Activated CD4-positive, alpha-beta T cell treated with anti-CD3 and anti-CD28 coated beads for 1 hour (primary cell): ENCODE data around the gene ENPP6.
"Not testable (repeated sequence)": the region's sequence is repeated elsewhere in the genome, so short reads cannot be mapped to it uniquely, and the experiment has no call there.

Experiments used
- DNase-seq: peaks from one replicate; pipeline ENCODE4 v3.0.0-alpha.2; 2020

ENPP6 gene

DNA sequence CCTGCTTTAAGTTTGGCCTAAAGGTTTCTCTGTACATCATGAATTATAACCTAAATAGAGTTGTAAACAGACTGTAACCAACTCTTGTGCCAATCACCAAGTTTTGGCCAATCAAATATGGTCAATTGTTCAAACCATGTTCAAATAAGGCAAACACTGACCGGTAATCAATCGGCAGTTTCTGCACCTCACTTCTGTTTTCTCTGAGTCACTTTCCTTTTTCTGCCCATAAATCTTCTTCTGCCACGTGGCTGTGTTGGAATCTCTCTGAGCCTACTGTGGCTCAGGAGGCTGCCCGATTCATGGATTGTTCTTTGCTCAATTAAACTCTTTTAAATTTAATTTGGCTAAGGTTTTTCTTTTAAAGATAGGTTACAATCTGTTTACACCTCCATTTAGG lies 16.5 kb upstream of the ENPP6 start:
- no peak for DNase-seq

GRCh38 chr4:184232975-184233374 lies 15.3 kb upstream of the ENPP6 start:
- DNase-seq = no peak

DNA sequence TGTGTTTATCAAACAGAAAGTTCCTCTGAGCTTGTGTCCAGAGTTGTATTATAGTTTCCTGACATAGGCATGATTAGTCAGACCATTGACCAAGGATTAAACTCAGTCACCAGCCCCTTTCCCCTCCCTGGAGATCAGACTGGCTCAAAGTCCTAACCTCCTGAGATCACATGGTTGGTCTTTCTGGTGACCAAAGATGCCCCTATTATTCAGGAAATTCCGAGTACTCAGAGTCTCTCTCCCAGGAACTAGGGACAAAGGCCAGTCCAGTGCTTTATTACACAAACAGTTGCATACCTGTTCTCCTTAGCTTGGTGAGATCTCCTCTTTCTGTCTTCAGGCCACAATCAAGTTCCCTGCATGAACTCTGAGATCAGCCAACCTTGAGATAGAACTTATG lies 14.5 kb upstream of the ENPP6 start:
- DNase-seq = no peak

- no peak for DNase-seq
These were observed 13.9 kb upstream of the ENPP6 start for GRCh38 chr4:184231573-184231972.

DNA sequence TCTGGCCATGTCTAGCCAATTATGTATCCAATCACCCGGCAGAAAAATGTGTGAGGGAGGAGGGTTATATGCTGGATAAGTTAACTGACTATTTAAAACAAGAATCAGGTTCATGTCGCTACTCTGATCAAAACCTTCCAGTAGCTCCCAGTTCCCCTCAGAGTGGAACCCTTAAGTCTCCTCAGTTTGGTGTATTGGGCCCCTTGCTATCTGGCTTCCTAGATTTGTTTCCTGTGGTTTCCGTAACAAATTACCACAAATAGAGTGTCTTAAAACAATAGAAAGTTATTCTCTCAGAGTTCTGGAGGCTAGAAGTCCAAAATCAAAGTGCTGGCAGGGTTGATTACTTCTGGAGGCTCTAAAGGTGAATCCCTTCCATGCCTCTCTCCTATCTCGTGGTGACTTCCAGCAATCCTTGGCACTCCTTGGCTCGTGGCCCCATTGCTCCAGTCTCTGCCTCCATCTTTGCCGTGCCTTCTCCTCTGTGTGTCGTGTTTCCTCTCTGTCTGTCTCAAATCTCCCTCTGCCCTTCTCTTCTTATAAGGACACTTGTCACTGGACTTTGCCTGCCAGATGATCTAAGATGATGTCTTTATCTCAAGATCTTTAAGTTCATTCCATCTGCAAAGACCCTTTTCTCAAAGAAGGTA lies 10.5 kb upstream of the ENPP6 start:
- no peak for DNase-seq

DNA sequence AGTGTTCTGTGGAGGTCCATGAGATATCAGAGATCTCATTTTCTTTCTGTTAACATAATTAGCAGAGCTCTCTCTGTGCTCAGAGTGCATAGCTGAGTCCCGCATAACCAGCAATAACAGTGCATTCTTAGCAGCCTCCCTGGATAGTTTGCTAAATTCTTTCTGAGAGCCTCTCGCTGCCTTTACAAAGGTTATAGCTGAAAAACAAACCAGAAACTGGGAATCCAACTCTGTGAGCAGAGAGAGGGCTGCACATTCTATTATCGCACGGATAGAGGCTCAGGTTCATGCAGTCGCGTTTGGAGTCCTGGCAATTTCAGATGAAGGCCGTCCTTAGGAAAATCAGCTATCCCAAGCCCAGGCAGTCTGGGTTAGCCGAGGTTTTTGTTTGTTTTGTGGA lies 1.2 kb downstream of the ENPP6 start:
- DNase-seq = no peak

- no peak for DNase-seq
These were observed 1.9 kb downstream of the ENPP6 start for GRCh38 chr4:184215709-184216328.

DNA sequence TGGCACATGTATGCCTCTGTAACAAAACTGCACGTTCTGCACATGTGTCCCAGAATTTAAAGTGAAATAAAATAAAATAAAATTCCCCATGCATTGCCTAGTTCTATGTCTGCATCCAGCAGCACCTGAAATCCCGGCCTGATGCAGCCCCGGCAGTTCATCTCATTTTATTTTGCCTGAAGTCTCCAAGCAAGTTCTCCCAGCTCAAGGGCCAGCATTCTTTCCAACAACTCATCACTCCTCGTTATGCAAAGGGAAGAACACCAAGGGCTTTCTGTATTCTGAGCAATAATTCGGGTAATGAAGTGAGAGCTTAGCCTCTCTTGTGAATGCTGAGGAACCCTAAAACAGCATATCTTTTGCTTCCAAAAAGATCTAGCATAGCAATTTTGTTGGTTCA lies 2.7 kb downstream of the ENPP6 start:
- DNase-seq = no peak

- not testable (repeated sequence) for DNase-seq
These were observed 9.7 kb downstream of the ENPP6 start for GRCh38 chr4:184207734-184208607.

- no peak for DNase-seq
These were observed 12.4 kb downstream of the ENPP6 start for GRCh38 chr4:184205243-184205642.

GRCh38 chr4:184203300-184203699 lies 14.4 kb downstream of the ENPP6 start:
- no peak for DNase-seq

GRCh38 chr4:184201179-184201578 lies 16.5 kb downstream of the ENPP6 start:
- no peak for DNase-seq

DNA sequence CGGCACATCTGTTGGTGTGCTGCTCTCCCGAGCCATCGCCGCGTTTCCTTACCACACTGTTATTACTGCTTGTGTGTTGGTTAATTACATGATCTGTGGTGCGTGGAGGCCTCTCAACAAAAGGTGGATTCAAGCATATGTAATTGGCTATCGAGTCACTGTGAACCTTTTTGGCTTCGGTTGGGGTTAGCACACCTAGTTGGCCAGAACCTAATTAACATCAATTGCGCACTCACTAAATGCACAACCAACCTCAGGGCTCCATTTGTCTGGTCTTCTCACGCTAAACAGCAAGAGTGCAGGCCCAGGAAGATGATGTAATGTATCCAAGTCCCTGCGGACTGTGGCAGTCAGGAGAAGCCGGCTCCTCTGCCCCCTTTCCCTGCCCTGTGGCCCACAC lies 17.4 kb downstream of the ENPP6 start:
- no peak for DNase-seq

- DNase-seq = no peak
These were observed 17.9 kb downstream of the ENPP6 start for GRCh38 chr4:184199780-184200179.

- DNase-seq = no peak
These were observed 19.5 kb downstream of the ENPP6 start for GRCh38 chr4:184198190-184198589.

DNA sequence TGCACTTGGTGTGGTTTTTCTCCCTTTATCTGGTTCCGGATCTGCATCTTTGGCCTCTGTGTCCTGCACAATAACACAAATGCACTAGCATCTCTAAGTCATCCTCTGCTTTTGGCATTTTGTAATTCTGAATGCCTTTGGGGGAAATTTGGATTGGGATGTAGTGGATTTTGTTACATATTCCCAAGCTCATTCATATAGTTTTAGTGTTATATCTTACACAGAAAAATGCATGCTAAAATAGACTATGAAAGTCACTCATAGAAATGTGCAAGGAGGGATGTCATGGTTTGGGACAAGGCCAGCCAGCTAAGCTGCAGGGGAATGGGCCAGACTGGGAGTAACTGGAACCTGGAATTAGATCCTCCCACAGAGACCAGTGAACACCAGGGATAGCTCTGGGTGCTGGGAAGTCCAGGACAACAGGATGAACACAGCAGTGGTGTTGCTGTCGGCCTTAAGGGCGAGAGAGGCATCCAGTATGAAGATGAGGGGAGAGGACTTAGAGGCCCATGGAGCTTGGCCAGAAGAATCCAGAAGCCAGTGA lies 20.1 kb downstream of the ENPP6 start:
- DNase-seq = no peak

GRCh38 chr4:184196730-184197385 lies 20.8 kb downstream of the ENPP6 start:
- DNase-seq = no peak

GRCh38 chr4:184193556-184194525 lies 23.8 kb downstream of the ENPP6 start:
- DNase-seq = no peak

DNA sequence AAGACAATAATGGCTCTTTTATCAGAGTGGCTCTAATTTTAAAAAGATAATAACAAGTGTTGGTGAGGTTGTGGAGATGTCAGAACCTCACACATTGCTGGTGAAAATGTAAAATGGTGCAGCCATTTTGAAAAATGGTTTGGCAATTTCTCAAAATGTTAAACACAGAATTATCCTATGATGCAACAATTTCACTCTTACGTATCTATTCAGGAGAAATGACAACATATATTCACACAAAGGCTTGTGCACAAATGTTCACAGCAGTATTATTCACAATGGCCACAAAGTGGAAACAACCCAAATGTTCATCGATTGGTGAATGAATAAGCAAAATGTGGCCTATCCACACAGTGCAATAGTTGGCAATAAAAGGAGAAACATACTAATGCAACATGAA lies 24.7 kb downstream of the ENPP6 start:
- DNase-seq = no peak

- no peak for DNase-seq
These were observed 26.4 kb downstream of the ENPP6 start for GRCh38 chr4:184191267-184191666.

GRCh38 chr4:184190711-184191110 lies 27.0 kb downstream of the ENPP6 start:
- DNase-seq = no peak

- DNase-seq = no peak
These were observed 27.7 kb downstream of the ENPP6 start for GRCh38 chr4:184189966-184190365.
